Measurements from ENCODE around the gene NGFR. TPM values are rescaled to one million over a fixed set of nuclear protein-coding genes. Genes with fewer than 3 reads are reported as not detected.

NGFR gene
- total RNA-seq, 2 experiments from 2014 or later = 0.33 to 0.58 TPM

DNA sequence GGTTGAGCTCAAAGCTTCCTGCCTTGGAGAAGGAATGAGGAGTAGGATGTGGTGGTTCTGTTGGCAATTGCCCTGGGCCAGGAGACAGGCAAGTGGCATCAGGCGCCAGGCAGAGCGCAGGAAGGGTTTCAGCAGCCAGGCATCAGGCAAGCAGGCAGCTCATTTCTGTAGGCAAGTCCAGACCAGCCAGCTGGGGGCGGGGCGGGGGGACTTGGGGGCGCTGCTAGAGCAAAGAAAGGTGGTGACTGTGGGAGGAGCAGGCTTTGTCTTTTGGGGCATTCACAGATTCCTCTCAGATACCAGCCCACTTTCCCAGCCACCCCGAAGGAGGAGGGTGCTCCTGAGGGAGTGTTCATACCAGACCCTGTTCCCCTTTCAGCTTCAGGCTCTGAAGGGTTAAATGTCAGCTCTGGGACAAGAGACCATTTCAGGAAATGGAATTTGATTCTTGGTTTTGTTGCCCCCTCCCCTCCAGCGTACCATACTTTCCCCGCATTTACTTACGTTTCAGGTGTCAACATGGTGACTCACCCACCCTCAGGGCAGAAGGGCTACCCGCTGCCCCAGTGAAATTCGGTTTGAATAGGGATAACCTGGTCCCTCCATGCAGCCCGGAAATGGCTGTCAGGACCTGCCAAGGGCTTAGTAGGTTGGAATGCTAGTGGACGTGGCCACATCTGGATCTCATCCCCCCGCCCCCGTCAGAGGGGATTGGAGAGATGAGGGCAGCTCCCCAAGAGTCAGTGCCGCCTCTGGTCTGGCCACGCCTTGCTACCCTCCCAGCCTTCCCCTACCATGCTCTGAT lies 13.2 kb downstream of the NGFR start:
- ChIA-PET CTCF (no interaction called here), POLR2A (no interaction called here)
- Mint-ChIP-seq H3K9me3 (no peaks in the 10 kb centered on the region), H3K27ac (no peak overlapping the region), H3K4me1 (no peaks in the 10 kb centered on the region), H3K36me3 (ENCODE audit: low read depth) (no peaks in the 10 kb centered on the region), H3K4me3 (no peak overlapping the region), H3K27me3 (peaks cover 16% of the 10 kb centered on the region)
- no peak for DNase-seq

DNA sequence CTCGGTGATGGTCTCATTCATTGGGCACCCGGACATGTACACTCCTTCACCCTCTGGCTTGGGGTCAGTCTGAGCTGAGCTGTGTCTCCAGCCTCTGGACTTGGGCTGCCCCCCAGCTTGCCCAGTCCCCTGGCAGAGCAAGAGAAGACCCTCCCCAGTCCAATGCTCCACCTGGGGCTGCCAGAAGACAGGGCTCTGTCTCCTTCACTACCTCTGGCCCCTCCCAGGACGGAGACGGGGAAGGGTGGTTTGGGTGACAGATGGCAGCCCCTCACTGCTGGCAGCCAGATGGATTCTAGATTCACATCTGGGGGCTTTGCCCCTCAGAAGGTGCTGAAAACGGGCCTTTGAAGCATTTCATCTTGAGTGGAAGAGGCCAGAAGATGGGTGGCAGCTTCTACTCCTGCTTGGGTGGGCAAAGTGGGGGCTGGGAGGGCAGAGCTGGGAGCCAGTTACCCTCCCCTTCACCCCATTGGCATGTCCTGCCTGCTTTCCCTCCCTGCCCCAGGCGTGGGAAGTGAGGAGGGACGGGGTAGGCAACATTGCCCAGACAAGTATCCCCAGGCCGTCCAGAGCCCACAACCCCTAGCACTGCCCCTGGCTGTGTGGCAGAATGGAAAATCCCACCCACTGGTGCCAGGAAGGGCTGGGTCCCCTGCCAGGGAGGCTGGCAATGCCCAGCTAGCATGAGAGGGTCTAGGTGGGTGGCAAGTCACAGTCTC lies 13.9 kb downstream of the NGFR start:
- no peaks in the 10 kb centered on the region for H3K4me1 Mint-ChIP-seq
- H3K36me3 Mint-ChIP-seq (ENCODE audit: low read depth) = no peaks in the 10 kb centered on the region
- CTCF ChIA-PET = interaction anchor here (1.0 kb wide), 1 partner anchor 13 kb away, joined by 3 read pairs; no protein-coding TSS in a partner anchor
- no peak overlapping the region for H3K27ac Mint-ChIP-seq
- H3K9me3 Mint-ChIP-seq = no peaks in the 10 kb centered on the region
- POLR2A ChIA-PET = interaction anchor here (0.8 kb wide), 1 partner anchor 11 kb away, joined by 3 read pairs; no protein-coding TSS in a partner anchor
- H3K27me3 Mint-ChIP-seq = peaks cover 12% of the 10 kb centered on the region
- no peak for DNase-seq
- no peak overlapping the region for H3K4me3 Mint-ChIP-seq

DNA sequence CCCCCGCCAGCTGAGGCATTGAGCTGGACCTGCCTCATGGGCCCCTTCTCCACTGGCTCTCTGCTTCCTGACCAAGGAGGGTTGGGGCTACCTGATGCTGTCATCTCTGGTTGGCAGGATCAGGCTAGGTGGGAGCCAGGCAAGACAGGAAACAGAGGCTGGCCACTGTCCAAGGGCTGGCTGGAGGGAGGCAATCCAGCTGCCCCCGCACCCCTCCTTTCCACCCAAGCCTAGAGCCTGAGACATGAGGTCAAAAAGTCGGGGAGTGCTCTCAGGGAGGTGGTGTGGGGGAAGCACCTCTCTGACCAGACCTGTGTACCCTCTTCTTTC lies 14.5 kb downstream of the NGFR start:
- Mint-ChIP-seq H3K36me3 (ENCODE audit: low read depth) (no peaks in the 10 kb centered on the region), H3K4me1 (no peaks in the 10 kb centered on the region), H3K27me3 (peaks cover 8% of the 10 kb centered on the region), H3K27ac (no peak overlapping the region), H3K4me3 (no peak overlapping the region), H3K9me3 (no peaks in the 10 kb centered on the region)
- ChIA-PET POLR2A (interaction anchor here (0.8 kb wide), 1 partner anchor 10 kb away, joined by 3 read pairs; no protein-coding TSS in a partner anchor), CTCF (interaction anchor here (1.0 kb wide), 1 partner anchor 13 kb away, joined by 3 read pairs; no protein-coding TSS in a partner anchor)
- no peak for DNase-seq

DNA sequence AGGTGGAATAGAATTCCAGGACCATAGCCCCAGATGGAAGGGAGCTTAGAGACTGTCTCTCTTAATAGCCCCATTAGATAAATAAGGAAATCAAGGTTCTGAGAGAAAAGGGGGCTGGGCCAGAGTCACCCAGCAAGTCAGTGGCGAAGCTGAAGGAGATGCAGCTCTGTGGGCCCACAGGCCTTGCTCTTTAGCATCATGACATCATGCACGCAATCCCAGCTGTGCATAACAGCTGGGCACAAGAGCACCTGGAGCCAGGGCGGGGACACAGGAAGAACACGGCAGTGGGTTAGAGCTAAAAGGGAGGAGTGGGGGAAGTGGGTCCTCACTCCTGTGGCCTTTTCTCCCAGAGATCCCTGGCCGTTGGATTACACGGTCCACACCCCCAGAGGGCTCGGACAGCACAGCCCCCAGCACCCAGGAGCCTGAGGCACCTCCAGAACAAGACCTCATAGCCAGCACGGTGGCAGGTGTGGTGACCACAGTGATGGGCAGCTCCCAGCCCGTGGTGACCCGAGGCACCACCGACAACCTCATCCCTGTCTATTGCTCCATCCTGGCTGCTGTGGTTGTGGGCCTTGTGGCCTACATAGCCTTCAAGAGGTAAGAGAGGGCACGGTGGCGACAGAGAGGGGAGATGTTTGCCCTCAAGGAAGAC lies 15.1 kb downstream of the NGFR start:
- Mint-ChIP-seq H3K36me3 (ENCODE audit: low read depth) (no peaks in the 10 kb centered on the region), H3K27ac (no peak overlapping the region), H3K27me3 (peaks cover 6% of the 10 kb centered on the region), H3K9me3 (no peaks in the 10 kb centered on the region), H3K4me3 (no peak overlapping the region), H3K4me1 (peaks cover 1% of the 10 kb centered on the region)
- POLR2A ChIA-PET = interaction anchor here (0.8 kb wide), 1 partner anchor 10 kb away, joined by 3 read pairs; no protein-coding TSS in a partner anchor
- CTCF ChIA-PET = interaction anchor here (0.9 to 1.0 kb wide), 2 partner anchors 12 to 14 kb away, joined by 3 read pairs; no protein-coding TSS in a partner anchor
- DNase-seq = no peak

DNA sequence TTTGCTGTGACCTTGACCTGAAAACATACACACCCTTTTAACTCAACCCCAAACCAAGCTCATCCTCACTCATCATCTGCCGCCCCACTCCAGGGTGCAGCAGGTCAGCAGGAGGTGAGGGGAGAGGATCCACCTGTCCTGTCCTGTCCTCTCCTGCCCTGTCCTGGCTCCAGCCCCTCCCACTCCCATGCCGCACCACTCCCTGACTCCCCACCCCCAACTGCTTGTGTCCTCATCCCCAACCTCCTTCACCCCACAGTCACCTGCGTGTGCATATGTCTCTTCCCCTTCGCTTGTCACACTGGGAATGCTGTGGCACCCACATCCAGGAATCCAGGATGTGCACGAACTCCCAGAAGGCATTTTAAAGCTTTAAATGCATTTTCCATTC lies 15.6 kb downstream of the NGFR start:
- H3K4me1 Mint-ChIP-seq = peaks cover 1% of the 10 kb centered on the region
- no peaks in the 10 kb centered on the region for H3K9me3 Mint-ChIP-seq
- CTCF ChIA-PET = interaction anchor here (0.9 to 1.0 kb wide), 2 partner anchors 12 to 74 kb away, joined by 3 read pairs; no protein-coding TSS in a partner anchor

DNA sequence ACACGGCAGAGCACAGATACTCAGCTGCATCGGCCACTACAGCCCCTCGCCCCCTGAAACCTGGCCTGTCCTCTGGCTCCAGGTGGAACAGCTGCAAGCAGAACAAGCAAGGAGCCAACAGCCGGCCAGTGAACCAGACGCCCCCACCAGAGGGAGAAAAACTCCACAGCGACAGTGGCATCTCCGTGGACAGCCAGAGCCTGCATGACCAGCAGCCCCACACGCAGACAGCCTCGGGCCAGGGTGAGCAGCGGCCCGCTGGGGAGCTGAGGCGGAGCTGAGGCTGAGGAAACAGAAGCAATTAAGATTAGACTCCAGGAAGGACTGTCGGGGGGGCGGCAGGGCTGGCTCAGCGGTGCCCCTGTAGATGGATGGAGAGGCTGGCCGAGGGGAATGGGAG lies 16.7 kb downstream of the NGFR start:
- Mint-ChIP-seq H3K27ac (no peak overlapping the region), H3K4me3 (no peak overlapping the region), H3K4me1 (peaks cover 1% of the 10 kb centered on the region), H3K27me3 (peaks cover 7% of the 10 kb centered on the region), H3K9me3 (no peaks in the 10 kb centered on the region), H3K36me3 (ENCODE audit: low read depth) (no peaks in the 10 kb centered on the region)
- POLR2A ChIA-PET = no interaction called here
- no peak for DNase-seq
- CTCF ChIA-PET = no interaction called here

More for the DNA sequence above, 15.6 kb downstream of the NGFR start:
- no peaks in the 10 kb centered on the region for H3K36me3 Mint-ChIP-seq (ENCODE audit: low read depth)
- H3K4me3 Mint-ChIP-seq = no peak overlapping the region
- no peak for DNase-seq
- no peak overlapping the region for H3K27ac Mint-ChIP-seq
- POLR2A ChIA-PET = no interaction called here
- H3K27me3 Mint-ChIP-seq = peaks cover 3% of the 10 kb centered on the region

DNA sequence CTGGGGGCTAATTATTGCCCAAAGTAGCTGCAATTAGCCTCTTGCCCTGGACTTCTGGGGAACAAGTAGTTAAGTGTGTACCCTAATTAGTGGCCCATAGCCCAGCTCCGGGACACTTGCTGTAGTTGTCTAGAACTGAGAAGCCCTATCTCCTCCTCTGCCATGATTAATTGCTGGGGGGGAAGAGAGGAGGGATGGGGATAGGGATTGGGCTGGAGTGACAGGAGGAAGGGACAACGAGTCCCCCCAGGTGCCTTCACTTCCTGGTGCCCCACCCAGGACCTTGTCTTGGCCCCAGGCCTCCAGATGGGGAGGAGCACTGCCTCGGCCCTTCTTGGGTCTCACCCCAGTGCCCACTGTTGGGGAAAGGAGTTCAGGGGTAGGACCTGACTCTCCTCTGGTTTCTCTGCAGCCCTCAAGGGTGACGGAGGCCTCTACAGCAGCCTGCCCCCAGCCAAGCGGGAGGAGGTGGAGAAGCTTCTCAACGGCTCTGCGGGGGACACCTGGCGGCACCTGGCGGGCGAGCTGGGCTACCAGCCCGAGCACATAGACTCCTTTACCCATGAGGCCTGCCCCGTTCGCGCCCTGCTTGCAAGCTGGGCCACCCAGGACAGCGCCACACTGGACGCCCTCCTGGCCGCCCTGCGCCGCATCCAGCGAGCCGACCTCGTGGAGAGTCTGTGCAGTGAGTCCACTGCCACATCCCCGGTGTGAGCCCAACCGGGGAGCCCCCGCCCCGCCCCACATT lies 17.4 kb downstream of the NGFR start:
- Mint-ChIP-seq H3K27ac (no peak overlapping the region), H3K36me3 (ENCODE audit: low read depth) (no peaks in the 10 kb centered on the region), H3K9me3 (no peaks in the 10 kb centered on the region), H3K4me3 (no peak overlapping the region), H3K27me3 (peaks cover 7% of the 10 kb centered on the region), H3K4me1 (peaks cover 1% of the 10 kb centered on the region)
- CTCF ChIA-PET = interaction anchor here (1.4 kb wide), 1 partner anchor 98 kb away, joined by 3 read pairs; the partner anchor contains the start of gene PHB1
- POLR2A ChIA-PET = no interaction called here
- no peak for DNase-seq

DNA sequence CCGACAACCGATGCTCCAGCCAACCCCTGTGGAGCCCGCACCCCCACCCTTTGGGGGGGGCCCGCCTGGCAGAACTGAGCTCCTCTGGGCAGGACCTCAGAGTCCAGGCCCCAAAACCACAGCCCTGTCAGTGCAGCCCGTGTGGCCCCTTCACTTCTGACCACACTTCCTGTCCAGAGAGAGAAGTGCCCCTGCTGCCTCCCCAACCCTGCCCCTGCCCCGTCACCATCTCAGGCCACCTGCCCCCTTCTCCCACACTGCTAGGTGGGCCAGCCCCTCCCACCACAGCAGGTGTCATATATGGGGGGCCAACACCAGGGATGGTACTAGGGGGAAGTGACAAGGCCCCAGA lies 17.9 kb downstream of the NGFR start:
- Mint-ChIP-seq H3K9me3 (no peaks in the 10 kb centered on the region), H3K4me1 (peaks cover 1% of the 10 kb centered on the region), H3K4me3 (no peak overlapping the region), H3K27ac (no peak overlapping the region), H3K36me3 (ENCODE audit: low read depth) (no peaks in the 10 kb centered on the region), H3K27me3 (peaks cover 7% of the 10 kb centered on the region)
- ChIA-PET POLR2A (no interaction called here), CTCF (interaction anchor here (1.4 kb wide), 1 partner anchor 98 kb away, joined by 3 read pairs; the partner anchor contains the start of gene PHB1)
- DNase-seq = no peak

DNA sequence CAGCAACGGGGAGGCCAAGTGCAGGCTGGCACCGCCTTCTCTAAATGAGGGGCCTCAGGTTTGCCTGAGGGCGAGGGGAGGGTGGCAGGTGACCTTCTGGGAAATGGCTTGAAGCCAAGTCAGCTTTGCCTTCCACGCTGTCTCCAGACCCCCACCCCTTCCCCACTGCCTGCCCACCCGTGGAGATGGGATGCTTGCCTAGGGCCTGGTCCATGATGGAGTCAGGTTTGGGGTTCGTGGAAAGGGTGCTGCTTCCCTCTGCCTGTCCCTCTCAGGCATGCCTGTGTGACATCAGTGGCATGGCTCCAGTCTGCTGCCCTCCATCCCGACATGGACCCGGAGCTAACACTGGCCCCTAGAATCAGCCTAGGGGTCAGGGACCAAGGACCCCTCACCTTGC lies 18.5 kb downstream of the NGFR start:
- POLR2A ChIA-PET = no interaction called here
- peaks cover 1% of the 10 kb centered on the region for H3K4me1 Mint-ChIP-seq
- peaks cover 7% of the 10 kb centered on the region for H3K27me3 Mint-ChIP-seq
- H3K27ac Mint-ChIP-seq = no peak overlapping the region
- H3K36me3 Mint-ChIP-seq (ENCODE audit: low read depth) = no peaks in the 10 kb centered on the region
- H3K4me3 Mint-ChIP-seq = no peak overlapping the region
- CTCF ChIA-PET = no interaction called here
- no peak for DNase-seq
- no peaks in the 10 kb centered on the region for H3K9me3 Mint-ChIP-seq

DNA sequence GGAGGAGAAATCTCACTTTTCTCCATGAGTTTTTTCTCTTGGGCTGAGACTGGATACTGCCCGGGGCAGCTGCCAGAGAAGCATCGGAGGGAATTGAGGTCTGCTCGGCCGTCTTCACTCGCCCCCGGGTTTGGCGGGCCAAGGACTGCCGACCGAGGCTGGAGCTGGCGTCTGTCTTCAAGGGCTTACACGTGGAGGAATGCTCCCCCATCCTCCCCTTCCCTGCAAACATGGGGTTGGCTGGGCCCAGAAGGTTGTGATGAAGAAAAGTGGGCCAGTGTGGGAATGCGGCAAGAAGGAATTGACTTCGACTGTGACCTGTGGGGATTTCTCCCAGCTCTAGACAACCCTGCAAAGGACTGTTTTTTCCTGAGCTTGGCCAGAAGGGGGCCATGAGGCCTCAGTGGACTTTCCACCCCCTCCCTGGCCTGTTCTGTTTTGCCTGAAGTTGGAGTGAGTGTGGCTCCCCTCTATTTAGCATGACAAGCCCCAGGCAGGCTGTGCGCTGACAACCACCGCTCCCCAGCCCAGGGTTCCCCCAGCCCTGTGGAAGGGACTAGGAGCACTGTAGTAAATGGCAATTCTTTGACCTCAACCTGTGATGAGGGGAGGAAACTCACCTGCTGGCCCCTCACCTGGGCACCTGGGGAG lies 19.1 kb downstream of the NGFR start:
- no peaks in the 10 kb centered on the region for H3K36me3 Mint-ChIP-seq (ENCODE audit: low read depth)
- CTCF ChIA-PET = no interaction called here
- H3K9me3 Mint-ChIP-seq = no peaks in the 10 kb centered on the region
- no peak overlapping the region for H3K4me3 Mint-ChIP-seq
- no peak for DNase-seq
- POLR2A ChIA-PET = no interaction called here
- H3K27me3 Mint-ChIP-seq = peaks cover 4% of the 10 kb centered on the region
- H3K4me1 Mint-ChIP-seq = peaks cover 1% of the 10 kb centered on the region
- H3K27ac Mint-ChIP-seq = no peak overlapping the region

DNA sequence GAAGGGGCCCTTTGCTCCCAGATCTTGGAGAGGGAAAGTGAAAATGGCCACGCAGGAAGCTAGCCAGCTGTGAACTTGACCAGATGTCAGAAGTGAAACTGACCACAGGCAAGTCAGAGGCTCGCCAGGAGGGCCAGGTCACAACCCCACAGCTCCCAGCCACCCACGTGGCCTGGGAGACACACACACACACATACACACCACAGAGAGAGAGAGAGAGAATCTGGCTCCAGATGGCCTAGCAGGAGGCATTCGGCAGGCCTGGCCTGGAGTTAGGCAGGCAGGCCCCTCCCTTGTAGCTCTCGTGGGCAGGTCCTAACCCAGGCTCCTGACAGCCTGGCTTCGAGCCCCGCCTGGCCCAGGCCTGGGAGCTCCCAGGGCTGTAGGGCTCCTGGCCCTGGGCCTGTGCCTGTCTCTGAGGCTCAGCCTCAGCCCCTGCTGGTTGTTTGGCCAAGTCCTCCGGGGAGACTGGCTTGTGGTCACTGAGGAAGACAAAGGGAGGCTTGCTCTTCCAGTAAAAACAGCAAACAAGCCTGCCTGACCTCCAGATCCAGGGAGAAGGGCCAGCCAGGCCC lies 20.2 kb downstream of the NGFR start:
- Mint-ChIP-seq H3K4me3 (no peak overlapping the region), H3K36me3 (ENCODE audit: low read depth) (no peaks in the 10 kb centered on the region), H3K4me1 (peaks cover 1% of the 10 kb centered on the region), H3K9me3 (no peaks in the 10 kb centered on the region), H3K27ac (no peak overlapping the region), H3K27me3 (peaks cover 6% of the 10 kb centered on the region)
- no peak for DNase-seq
- POLR2A ChIA-PET = no interaction called here
- CTCF ChIA-PET = no interaction called here

DNA sequence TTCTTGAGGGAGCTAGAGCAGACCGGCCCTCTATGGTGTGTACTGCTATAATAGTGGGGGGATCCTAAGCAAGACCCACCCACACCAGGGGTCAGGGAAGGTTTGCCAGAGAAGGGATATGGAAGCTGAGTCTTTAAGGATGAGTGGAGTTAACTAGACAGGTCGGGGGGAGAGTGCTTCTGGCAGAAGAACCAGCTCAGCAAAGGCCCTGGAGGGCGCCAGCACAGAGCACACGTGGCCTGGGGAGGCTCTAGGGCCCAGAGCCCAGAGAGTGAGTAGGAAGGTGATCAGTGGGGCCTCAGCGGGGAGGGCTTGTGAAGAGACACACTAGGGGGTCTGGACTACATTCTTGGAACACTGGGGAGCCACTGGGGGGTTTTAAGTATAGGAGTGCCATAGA lies 21.1 kb downstream of the NGFR start:
- Mint-ChIP-seq H3K27me3 (peaks cover 6% of the 10 kb centered on the region), H3K27ac (no peak overlapping the region), H3K4me3 (no peak overlapping the region), H3K9me3 (no peaks in the 10 kb centered on the region), H3K4me1 (peaks cover 1% of the 10 kb centered on the region), H3K36me3 (ENCODE audit: low read depth) (no peaks in the 10 kb centered on the region)
- no peak for DNase-seq
- ChIA-PET CTCF (interaction anchor here (1.1 kb wide), 1 partner anchor 20 kb away, joined by 3 read pairs; no protein-coding TSS in a partner anchor), POLR2A (no interaction called here)
